DMS153 treated with DMSO at 0.1 percent for 48 hours (cell line): ENCODE results near the gene SPRED1.
"Not testable (repeated sequence)": the region's sequence is repeated elsewhere in the genome, so short reads cannot be mapped to it uniquely, and the experiment has no call there.

ENCODE experiments used
- DNase-seq: peaks from one replicate; lab custom pipeline; 2025; ENCODE audit not compliant: unreplicated experiment; lab: John Stamatoyannopoulos, UW

Gene SPRED1

DNA sequence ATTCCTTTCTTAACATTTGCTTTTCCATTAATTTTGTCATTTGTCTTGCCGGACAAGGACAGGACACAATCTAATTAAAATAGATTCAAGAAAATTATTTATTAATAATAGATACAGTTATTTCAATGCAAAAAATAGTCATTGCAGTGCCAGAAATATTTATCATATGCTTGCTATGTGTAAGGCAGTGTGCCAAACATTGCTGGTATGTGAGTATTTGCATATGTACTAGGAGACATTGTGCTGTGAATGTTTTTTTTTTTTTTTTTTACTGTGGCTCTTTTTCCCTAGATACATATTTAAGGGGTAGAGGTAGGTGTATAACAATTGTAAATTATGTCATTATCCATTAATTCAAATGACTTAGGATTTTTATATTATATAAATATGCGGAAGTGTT lies 23.3 kb downstream of the SPRED1 start:
- no peak for DNase-seq

DNA sequence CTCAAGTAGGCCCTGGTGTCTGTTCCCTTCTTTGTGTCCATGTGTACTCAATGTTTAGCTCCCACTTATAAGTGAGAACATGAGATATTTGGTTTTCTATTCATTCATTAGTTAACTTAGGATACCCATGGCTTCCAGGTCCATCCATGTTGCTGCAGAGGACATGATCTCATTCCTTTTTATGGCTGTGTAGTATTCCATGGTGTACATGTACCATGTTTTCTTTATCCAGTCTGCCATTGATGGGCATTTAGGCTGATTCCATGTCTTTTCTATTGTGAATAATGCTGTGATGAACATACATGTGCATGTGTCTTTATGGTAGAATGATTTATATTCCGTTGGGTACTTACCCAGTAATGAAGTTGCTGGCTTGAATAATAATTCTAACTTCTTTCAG lies 24.6 kb downstream of the SPRED1 start:
- not testable (repeated sequence) for DNase-seq

DNA sequence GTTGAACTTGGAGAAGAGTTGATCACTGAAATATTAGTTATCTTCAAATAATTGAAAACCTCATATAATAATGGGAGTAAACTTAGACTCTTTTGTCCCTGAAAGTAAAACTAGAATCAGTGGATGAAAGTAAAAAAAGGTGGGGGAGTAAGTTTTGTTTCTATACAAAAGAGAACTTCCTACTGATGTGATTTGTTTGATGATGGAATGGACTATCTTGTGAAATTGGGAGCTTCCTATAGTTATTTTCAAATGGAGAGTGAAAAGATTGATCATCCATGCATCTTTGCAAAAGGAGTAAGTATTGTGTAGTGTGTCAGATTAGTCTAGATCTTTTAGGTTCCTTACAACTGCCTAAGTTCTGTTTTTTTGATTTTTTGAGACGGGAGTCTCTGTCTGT lies 28.4 kb downstream of the SPRED1 start:
- DNase-seq, result no peak

DNA sequence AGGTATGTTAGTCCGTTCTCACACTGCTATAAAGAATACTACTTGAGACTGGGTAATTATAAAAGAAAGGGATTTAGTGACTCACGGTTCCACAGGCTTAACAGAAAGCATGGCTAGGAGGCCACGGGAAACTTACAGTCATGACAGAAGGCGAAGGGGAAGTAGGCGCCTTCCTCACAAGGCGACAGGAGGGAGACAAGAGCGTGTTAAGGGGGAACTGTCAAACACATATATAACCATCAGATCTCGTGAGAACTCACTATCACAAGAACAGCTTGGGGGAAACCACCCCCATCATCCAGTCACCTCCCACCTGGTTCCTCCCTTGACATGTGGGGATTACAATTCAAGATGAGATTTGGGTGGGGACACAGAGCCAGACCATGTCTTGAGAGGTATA lies 30.4 kb downstream of the SPRED1 start:
- DNase-seq, result no peak

DNA sequence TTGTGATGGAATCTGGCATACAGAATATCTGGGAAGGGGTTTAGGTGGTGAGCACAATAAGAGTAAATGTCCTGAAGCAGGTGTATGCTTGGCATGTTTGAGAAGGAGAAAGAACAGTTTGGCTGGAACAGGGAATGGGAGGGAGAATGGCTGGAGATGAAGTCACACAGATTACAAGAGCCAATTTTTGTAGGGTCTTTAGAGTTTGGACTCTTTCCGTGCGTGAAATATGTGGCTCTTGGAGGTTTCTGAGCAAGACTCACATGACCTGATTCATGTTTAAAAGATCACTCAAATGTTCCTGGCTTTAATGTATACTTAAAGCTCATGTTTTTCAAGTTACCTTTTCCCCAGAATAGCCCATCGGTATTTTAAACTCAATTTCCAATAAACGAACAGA lies 32.8 kb downstream of the SPRED1 start:
- no peak for DNase-seq

DNA sequence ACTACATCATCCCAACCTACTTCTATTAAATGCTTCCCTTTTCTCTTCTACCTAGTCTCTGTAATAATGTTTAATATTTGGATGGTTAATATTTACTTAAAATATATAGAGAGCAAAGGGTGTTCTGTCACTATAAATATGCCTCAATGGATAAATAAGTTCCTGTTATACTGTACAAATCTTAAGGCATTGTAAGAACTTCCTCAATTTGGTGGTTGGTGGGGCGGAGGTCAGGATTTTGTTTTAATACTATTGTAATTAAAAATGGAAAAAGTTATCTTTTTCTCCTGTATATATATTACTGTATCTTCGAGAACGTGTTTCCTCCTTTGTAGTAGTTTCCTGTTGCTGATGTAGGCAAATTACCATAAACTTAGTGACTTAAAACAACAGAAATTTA lies 41.5 kb downstream of the SPRED1 start:
- DNase-seq, result no peak

DNA sequence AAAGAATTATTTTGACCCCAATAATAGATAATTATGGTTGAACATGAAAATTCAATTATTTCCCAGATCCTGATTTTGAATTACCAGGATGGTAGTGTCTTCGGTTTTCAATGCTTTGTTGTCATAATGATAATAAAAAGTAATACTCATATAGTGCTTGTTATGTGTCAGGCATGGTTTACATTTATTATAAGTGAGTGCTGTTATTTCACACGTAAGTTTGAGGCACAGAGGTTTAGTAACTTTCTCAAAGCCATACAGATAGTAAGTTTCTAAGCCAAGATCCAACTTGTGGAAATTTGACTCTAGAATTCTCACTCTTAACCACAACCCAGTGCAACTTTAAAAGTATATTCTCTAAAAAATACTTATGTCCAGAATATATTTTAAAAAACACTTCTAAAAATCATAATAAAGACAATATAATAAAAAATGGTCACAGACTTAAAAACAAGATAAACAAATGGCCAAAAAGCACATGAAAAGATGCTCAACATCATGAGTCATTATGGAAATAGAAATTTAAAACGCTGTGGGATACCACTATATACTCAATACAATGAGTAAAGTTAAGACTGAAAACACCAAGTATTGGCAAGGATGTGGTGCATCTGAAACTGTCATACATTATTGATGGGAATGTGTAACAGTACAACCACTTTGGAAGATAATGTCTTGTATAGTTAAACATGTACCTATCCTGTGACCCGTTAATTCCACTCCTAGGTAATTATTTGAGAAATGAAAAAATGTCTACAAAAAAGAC lies 45.2 kb downstream of the SPRED1 start:
- no peak for DNase-seq

DNA sequence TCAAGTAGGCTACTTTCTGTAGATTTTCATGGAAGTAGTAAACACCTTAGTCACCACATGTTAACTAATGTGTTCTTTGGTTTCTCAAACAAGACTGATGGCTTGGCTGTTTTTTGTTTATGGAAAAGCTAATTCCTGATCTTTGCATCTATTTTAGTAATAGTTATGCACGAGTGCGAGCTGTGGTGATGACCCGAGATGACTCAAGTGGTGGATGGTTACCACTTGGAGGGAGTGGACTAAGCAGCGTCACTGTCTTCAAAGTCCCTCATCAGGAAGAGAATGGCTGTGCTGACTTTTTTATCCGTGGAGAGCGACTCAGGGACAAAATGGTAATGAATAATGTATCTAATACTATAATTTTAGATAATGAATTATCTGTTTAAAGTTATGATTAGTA lies 46.6 kb downstream of the SPRED1 start:
- no peak for DNase-seq

DNA sequence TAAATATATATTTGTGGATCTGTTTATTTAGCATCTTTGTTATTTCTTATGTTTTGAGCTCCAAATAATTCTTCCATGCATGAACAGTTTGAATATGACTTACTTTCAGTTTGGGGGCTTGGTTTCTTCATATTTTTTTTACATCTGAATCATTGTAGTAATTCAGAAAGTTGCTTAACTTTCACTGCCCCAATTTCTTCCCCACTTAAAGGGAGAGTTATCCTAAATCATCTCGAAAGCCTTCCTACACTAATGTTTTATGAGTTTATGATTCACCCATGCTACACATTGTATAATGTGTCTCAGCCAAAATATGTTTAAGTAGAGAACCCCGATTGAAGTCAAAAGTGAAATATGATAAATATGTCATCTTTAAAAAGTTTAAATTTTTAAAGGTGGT lies 47.8 kb downstream of the SPRED1 start:
- DNase-seq, result no peak

DNA sequence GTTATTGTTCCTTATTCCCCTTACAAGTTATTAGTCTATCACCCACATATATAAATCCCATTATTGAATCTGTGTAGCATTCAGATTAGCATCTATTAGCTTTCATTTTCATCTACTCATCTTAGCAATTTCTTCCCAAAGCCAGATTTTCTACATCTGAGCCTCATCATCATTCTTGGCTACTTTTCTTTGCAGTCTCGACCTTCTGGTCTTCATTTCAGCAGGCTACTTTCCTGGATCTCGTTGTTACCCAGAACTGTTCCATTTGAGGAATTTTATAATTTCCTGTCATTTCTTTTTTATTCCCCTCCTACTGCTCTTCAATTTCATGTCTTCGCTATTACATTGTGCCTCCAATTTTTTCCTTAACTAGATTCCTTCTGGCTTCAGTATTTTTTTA lies 51.8 kb downstream of the SPRED1 start:
- DNase-seq, result no peak

DNA sequence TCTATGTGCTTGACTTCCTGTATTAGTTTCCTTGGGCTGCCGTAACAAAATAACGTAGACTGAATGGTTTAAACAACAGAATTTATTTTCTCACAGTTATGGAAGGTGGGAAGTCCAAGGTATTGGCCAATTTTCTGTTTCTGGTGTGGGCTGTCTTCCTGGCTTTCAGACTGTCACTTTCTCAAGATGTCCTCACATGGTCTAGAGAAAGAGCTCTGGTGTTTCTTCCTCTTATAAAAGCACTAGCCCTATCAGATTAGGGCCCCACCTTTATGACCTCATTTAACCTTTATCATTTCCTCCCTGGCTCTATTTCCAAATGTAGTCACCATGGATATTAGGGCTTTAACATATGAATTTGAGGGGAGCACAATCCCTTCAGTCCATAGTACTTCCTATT lies 54.6 kb downstream of the SPRED1 start:
- DNase-seq, result no peak

DNA sequence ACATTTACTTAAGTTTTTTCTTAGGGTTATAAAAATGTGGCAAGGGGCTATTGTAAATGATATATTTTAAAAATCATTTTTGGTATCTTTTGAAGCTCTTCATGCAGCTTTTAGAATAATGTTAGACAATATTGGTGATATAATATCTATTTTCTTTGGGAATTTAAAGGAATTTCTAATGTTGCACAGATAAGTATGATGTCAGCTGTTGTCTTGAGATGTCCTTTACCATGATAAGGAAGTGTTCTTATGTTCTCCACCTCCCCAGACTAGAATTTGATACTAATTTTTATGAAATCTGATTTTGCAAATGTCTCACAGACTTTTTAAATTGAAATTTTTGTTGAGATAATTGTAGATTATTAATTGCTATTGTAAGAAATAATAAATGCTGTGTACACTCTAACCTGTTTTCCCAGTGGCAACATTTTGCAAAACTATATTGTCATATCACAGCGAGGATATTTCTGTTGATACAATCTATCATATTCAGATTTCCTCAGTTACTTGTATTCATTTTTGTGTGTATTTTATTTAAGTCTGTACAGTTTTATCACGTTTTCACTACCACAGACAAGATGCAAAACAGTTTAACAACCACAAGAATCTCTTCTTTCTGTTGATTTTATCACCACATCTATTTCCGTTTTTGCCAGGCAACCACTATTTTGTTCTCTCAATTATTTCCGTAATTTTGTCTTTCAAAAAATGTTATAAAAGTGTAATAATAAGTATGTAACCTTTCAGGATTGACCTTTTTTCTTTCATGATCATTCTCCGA lies 55.4 kb downstream of the SPRED1 start:
- DNase-seq, result no peak

DNA sequence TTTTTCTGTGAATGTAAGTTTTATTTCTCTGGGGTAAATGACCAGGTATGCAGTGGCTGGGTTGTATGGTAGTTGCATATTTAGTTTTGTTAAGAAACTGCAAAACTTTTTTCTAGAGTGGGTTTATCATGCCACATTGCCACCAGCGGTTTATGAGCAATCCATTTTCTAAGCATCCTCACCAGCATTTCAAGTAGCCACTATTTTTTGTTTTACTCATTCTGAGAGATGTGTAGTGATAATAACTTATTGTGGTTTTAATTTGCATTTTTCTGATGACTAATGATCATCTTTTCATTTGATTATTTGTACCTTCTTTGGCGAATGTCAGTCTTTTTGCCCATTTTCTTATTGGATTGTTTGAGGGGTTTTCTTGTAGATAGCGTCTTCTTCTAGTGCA lies 56.2 kb downstream of the SPRED1 start:
- DNase-seq, result no peak

DNA sequence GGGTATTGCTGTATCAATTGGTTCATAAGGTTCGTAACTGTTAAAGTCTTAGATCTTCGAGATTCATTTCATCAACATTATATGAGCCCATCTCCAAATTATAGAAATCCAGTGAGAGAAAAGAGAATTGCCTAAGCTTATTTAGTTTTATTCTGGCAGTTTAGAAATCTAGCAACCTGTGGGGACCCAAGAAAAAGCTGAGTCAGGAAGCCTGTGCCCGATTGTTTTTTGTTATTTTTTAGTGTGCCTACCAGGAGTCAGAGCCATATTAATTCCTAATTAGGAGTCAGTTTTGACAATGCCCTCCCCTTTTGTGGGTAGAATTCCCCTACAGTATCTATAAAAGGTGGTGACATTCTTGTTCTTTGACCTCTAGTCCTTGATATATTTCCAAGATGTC lies 59.6 kb downstream of the SPRED1 start:
- DNase-seq, result no peak

DNA sequence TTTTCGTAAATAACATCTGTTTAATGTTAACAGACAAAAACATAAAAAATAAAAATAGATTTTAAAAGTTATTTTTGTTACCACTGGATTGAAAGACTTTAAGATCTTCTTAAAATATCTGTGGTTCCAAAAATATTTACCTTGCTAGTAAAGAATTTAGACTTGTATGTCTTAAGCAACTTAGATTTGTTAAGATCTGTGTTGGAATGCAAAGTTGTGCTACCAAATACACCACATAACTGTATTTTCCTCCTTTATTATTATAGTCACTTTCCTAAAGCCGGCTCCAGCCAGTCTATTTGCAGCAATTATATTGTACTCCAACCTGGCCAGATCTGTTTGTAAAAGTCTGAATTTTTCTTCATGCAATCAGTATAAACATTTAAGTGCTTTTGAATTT lies 63.7 kb downstream of the SPRED1 start:
- no peak for DNase-seq

DNA sequence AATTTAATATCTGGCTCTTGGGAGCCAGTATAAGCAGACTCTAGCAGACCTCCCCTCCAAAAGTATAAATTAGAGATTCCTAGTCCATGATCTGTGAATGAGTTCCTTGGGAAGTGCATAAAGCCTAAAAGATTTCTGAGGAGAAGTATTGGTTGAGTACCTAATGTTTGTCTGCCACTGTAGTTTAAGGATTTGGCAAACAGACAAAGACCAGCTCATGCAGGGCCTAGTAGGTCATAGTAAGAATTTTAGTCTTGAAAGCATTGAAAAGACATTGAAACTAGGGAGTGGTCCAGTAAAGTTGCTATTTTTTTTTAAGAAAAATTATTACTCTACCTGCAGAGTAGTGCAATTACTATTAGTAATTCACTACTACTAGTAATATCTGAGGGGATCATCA lies 67.5 kb downstream of the SPRED1 start:
- no peak for DNase-seq

DNA sequence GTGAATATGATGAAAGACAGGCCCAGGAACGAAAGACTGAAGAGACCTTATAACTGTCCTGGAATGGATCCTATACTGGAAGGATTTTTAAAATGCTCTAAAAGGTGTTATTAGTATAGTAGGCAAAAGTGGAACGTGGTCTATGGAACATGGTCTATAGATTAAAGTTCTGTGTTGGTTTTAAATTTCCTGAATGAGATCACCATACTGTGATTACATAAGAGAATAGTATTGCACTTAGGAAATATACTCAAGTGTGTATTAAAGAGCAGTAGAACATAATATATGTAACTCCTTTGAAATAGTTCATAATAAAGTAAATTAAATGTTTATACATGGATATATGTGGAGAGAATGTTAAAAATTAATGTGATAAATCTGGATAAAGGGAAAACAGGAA lies 68.2 kb downstream of the SPRED1 start:
- no peak for DNase-seq

DNA sequence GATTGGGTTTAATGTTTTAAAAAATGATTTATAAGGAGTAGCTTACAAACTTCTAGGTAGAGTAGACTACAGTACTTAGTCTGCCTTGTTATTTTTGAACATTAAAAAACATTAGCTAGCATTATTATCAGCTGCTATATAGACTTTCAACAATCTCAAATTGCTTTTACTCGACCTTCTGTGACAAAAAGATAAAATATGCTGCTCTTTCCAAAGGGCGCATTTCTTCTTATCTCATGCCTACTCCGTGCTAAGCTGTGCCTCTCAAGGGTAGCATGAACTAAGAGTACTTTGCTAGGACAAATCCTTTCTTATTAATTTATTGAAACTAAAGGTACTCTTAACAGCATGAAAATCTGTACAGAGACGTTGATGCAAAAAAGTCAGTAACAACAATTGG lies 71.3 kb downstream of the SPRED1 start:
- no peak for DNase-seq

DNA sequence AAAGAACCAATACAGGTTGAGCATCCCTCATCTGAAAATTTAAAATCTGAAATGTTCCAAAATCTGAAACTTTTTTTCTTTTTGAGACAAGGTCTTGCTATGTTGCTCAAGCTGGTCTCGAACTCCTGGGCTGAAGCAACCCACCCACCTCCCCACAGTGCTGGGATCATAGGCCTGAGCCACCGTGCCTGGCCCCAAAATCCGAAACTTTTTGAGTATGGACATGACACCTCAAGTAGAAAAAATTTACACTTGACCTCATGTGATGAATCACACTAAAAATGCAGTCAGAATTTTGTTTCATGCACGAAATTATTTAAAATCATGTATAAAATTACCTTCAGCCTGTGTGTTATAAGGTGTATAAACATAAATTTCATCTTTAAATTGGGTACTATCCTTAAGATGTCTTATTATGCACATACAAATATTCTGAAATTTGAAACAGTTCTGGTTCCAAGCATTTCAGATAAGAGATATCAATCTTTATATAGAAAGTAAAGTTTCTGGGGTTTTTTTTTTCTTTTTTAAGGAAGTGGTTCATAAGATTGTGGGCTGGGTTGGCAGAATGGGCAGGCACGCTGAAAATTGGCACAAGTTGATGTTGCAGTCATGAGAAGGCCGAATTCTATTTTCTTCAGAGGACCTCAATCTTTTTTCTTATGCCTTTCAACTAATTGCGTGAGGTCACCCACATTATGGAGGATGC lies 72.5 kb downstream of the SPRED1 start:
- DNase-seq, result no peak

DNA sequence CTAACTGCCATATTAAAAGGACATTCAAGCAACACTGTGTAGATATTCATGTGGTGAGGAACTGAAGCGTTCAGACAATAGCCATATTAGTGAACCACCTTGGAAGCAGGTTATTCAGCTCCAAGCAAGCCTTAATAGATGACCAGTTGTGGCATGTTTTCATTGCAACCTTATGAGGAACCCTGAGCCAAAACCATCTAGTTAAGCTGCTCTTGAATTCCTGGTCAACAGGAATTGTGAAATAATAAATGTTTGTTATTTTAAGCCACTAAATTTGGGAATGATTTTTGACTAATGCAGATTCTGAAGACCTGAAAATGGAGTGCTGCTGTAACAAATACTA lies 73.0 kb downstream of the SPRED1 start:
- no peak for DNase-seq

DNA sequence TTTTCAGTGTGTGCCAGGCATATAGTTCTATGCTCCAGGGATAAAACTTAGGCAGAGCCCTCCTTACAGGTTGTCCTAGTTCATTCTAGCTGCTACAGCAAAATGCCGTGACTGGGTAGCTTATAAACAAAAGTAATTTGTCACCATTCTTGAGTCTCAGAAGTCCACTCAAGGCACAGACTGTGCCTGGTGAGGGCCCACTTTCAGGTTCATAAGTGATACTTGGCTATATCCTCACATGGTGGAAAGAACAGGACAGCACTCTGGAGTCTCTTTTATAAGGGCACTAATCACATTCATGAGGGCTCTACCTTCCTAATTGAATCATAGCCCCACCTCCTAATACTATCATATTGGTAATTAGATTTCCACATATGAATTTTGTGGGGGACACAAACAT lies 80.1 kb downstream of the SPRED1 start:
- no peak for DNase-seq

DNA sequence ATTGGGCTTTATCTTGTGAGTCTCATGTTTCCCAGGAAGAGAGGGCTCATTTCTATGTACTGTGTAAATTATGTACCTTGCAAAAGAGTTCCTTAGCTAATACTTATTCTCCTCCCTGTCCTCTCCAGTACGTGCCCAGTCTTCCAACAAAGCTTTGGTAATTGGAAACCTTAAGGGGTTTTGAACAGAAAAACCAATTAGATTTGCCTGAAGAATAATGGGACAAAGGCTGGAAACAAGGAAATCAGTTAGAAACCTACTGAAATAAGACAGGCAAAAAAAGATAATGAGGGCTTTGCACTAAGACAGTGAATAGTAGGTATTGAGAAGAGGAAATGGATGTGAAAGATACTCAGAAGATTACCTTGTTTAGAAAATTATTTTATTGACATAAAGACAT lies 82.5 kb downstream of the SPRED1 start:
- DNase-seq, result no peak
